H9 (cell line): Measurements from ENCODE around the gene DDX59. TPM values are rescaled to one million over a fixed set of nuclear protein-coding genes. Genes with fewer than 3 reads are reported as not detected.

Experiments used
- DNase-seq: peaks from one replicate; pipeline ENCODE4 v3.0.0-alpha.2; 2017
- H2AFZ ChIP-seq: one replicate; pipeline ENCODE4 v1.6.1; 2013; ENCODE audit warnings: mild to moderate bottlenecking, low read length, control low read depth, moderate library complexity
- H2AK5ac ChIP-seq: 2 replicates; pipeline ENCODE4 v1.6.1; 2013; ENCODE audit warnings: low read length, control low read depth, mixed read lengths; ENCODE audit not compliant: insufficient read length
- H2BK120ac ChIP-seq: one replicate; pipeline ENCODE4 v1.6.1; 2013; ENCODE audit warnings: low read depth, mild to moderate bottlenecking, low read length, control low read depth, inconsistent platforms; ENCODE audit not compliant: poor library complexity, severe bottlenecking
- H2BK12ac ChIP-seq: 2 replicates; pipeline ENCODE4 v1.6.1; 2013; ENCODE audit warnings: low read length, control low read depth, mixed read lengths, low read depth; ENCODE audit not compliant: insufficient read length
- H2BK15ac ChIP-seq: 2 replicates; pipeline ENCODE4 v1.6.1; 2013; ENCODE audit warnings: low read depth, low read length, control low read depth
- H2BK20ac ChIP-seq: one replicate; pipeline ENCODE4 v1.6.1; 2013; ENCODE audit warnings: low read depth, mild to moderate bottlenecking, low read length, control low read depth, inconsistent platforms; ENCODE audit not compliant: poor library complexity, severe bottlenecking
- H2BK5ac ChIP-seq: 2 replicates; pipeline ENCODE4 v1.6.1; 2013; ENCODE audit warnings: low read length, control low read depth, mixed read lengths; ENCODE audit not compliant: insufficient read length
- H3K14ac ChIP-seq: 2 replicates; pipeline ENCODE4 v1.6.1; 2013; ENCODE audit warnings: low read length, control low read depth; ENCODE audit not compliant: insufficient read depth
- H3K18ac ChIP-seq: 2 replicates; pipeline ENCODE4 v1.6.1; 2013; ENCODE audit warnings: low read depth, mild to moderate bottlenecking, mixed read lengths, low read length, control low read depth; ENCODE audit not compliant: insufficient read length
- H3K23ac ChIP-seq: 2 replicates; pipeline ENCODE4 v1.6.1; 2013; ENCODE audit warnings: low read length, control low read depth, mixed read lengths, low read depth; ENCODE audit not compliant: insufficient read length
- H3K23me2 ChIP-seq: 2 replicates; pipeline ENCODE4 v1.6.1; 2013; ENCODE audit warnings: low read depth, mild to moderate bottlenecking, mixed read lengths, low read length, control low read depth; ENCODE audit not compliant: insufficient read length, poor library complexity, severe bottlenecking
- H3K27ac ChIP-seq: 2 replicates; pipeline ENCODE4 v1.5.1; 2013; ENCODE audit warnings: low read length, control low read depth, mixed read lengths, low read depth; ENCODE audit not compliant: insufficient read length
- H3K27me3 ChIP-seq: 2 replicates; pipeline ENCODE4 v1.6.1; 2013; ENCODE audit warnings: low read length, control low read depth, inconsistent platforms; ENCODE audit not compliant: insufficient read depth
- H3K4ac ChIP-seq: 2 replicates; pipeline ENCODE4 v1.6.1; 2013; ENCODE audit warnings: low read depth, mild to moderate bottlenecking, control low read depth, inconsistent platforms, low read length, moderate library complexity
- H3K4me1 ChIP-seq: 2 replicates; pipeline ENCODE4 v1.6.1; 2013; ENCODE audit warnings: low read length, control low read depth, inconsistent platforms; ENCODE audit not compliant: insufficient read depth
- H3K4me2 ChIP-seq: 2 replicates; pipeline ENCODE4 v1.6.1; 2013; ENCODE audit warnings: low read length, control low read depth, mixed read lengths; ENCODE audit not compliant: insufficient read length, insufficient read depth
- H3K56ac ChIP-seq: 2 replicates; pipeline ENCODE4 v1.6.1; 2013; ENCODE audit warnings: low read depth, mild to moderate bottlenecking, mixed read lengths, low read length, control low read depth; ENCODE audit not compliant: insufficient read length
- H3K79me1 ChIP-seq: 2 replicates; pipeline ENCODE4 v1.6.1; 2013; ENCODE audit warnings: low read depth, mild to moderate bottlenecking, moderate library complexity, low read length, control low read depth, inconsistent platforms; ENCODE audit not compliant: insufficient read depth, poor library complexity, severe bottlenecking
- H3K79me2 ChIP-seq: 2 replicates; pipeline ENCODE4 v1.6.1; 2013; ENCODE audit warnings: low read length, control low read depth, inconsistent platforms; ENCODE audit not compliant: insufficient read depth
- H3K9ac ChIP-seq: 2 replicates; pipeline ENCODE4 v1.6.1; 2013; ENCODE audit warnings: low read length, control low read depth, mixed read lengths; ENCODE audit not compliant: insufficient read length; ENCODE audit errors: extremely low read depth
- H3K9me3 ChIP-seq: one replicate; pipeline ENCODE4 v1.6.1; 2013; ENCODE audit warnings: low read depth, low read length, inconsistent platforms; ENCODE audit not compliant: control insufficient read depth
- H3T11ph ChIP-seq: one replicate; pipeline ENCODE4 v1.6.1; 2013; ENCODE audit warnings: mild to moderate bottlenecking, low read length, control low read depth, inconsistent platforms
- H4K20me1 ChIP-seq: one replicate; pipeline ENCODE4 v1.6.1; 2013; ENCODE audit not compliant: control insufficient read depth, insufficient read length, insufficient read depth
- H4K5ac ChIP-seq: 2 replicates; pipeline ENCODE4 v1.6.1; 2013; ENCODE audit warnings: low read depth, mild to moderate bottlenecking, mixed read lengths, low read length, control low read depth; ENCODE audit not compliant: insufficient read length
- H4K8ac ChIP-seq: replicated peaks from 2 replicates; pipeline ENCODE4 v1.6.1; 2013; ENCODE audit warnings: low read length, control low read depth, mixed read lengths, low read depth; ENCODE audit not compliant: insufficient read length
- H4K91ac ChIP-seq: 2 replicates; pipeline ENCODE4 v1.6.1; 2013; ENCODE audit warnings: low read depth, mild to moderate bottlenecking, moderate library complexity, mixed read lengths, low read length, control low read depth; ENCODE audit not compliant: insufficient read length
- H3K27ac Mint-ChIP-seq, 3 experiments: 2 replicates in 2 of 3; 3 replicates in 1 of 3; pipeline ENCODE4 v1.8.0; 2020 to 2021; ENCODE audit warnings: mixed read lengths in 3 of 3, mild to moderate bottlenecking in 1 of 3, moderate library complexity in 1 of 3
- H3K27me3 Mint-ChIP-seq: 2 replicates; pipeline ENCODE4 v1.8.0; 2021; ENCODE audit warnings: low read depth, mild to moderate bottlenecking, moderate library complexity, mixed read lengths
- H3K36me3 Mint-ChIP-seq, 3 experiments: 2 replicates in 2 of 3; 3 replicates in 1 of 3; pipeline ENCODE4 v1.8.0; 2020 to 2021; ENCODE audit warnings: low read depth in 3 of 3, mixed read lengths in 3 of 3; ENCODE audit not compliant: insufficient read depth in 1 of 3
- H3K4me1 Mint-ChIP-seq, 2 experiments: 2 replicates each; pipeline ENCODE4 v1.8.0; 2020; ENCODE audit warnings: mixed read lengths in 2 of 2
- H3K4me3 Mint-ChIP-seq, 2 experiments: 2 replicates in 1 of 2; 3 replicates in 1 of 2; pipeline ENCODE4 v1.8.0; 2020 to 2021; ENCODE audit warnings: mild to moderate bottlenecking in 2 of 2, mixed read lengths in 2 of 2, moderate library complexity in 1 of 2
- H3K9me3 Mint-ChIP-seq, 2 experiments: 2 replicates in 1 of 2; 3 replicates in 1 of 2; pipeline ENCODE4 v1.8.0; 2020; ENCODE audit warnings: mild to moderate bottlenecking in 2 of 2, mixed read lengths in 2 of 2, moderate library complexity in 1 of 2
- CTCF ChIP-seq: fragments of 200-600 bp; sonication (generic); conservative IDR thresholded peaks from 3 replicates; pipeline ENCODE4 v1.8.0; 2021; ENCODE audit warnings: antibody characterized with exemption, mild to moderate bottlenecking
- WGBS: extraction: QIAGEN DNeasy Blood & Tissue Kit; methylation state at CpG from one replicate; pipeline ENCODE4 v1.1.7; 2013; ENCODE audit warnings: missing lambda C conversion rate, low lambda C conversion rate, mixed read lengths; ENCODE audit not compliant: insufficient read length; ENCODE audit errors: extremely low coverage; 5-methylcytosine and 5-hydroxymethylcytosine counted together
- total RNA-seq: library from RNA; stranded (reverse); gene quantifications from 2 replicates; pipeline ENCODE4 v1.2.1, GENCODE V29; 2021

Gene DDX59
- total RNA-seq, 1 experiment from 2014 or later: 14.0 TPM

GRCh38 chr1:200628223-200628881 is 41.4 kb downstream of the DDX59 start:
- H3K4me1 ChIP-seq: peaks cover 6% of the 10 kb centered on the region
- no peak overlapping the region for H2AFZ ChIP-seq
- no peak overlapping the region for H3K56ac ChIP-seq
- H3K27me3 Mint-ChIP-seq: no peaks in the 10 kb centered on the region; the same call in 1 of the 2 replicates
- H3T11ph ChIP-seq: no peak overlapping the region
- H2BK15ac ChIP-seq: no peak overlapping the region
- H3K79me2 ChIP-seq: no peaks in the 10 kb centered on the region
- no peaks in the 10 kb centered on the region for H3K27me3 ChIP-seq
- H4K5ac ChIP-seq: no peak overlapping the region
- no peak overlapping the region for H2BK120ac ChIP-seq
- H3K23ac ChIP-seq: no peak overlapping the region
- no peak for TF ChIP-seq CTCF
- H2AK5ac ChIP-seq: no peak overlapping the region
- no peak overlapping the region for H3K27ac Mint-ChIP-seq
- no peak overlapping the region for H2BK5ac ChIP-seq
- no peak overlapping the region for H3K4me3 Mint-ChIP-seq
- no peak overlapping the region for H4K8ac ChIP-seq
- no CpG with 5 or more reads among the region's 7 CpGs for WGBS
- H3K9ac ChIP-seq: no peak overlapping the region
- H3K4me1 Mint-ChIP-seq: peaks cover 7 to 12% of the 10 kb centered on the region in 2 experiments
- no peak overlapping the region for H4K91ac ChIP-seq
- H3K4ac ChIP-seq: no peak overlapping the region
- no peaks in the 10 kb centered on the region for H4K20me1 ChIP-seq
- no peak overlapping the region for H2BK20ac ChIP-seq
- H3K36me3 Mint-ChIP-seq: no peaks in the 10 kb centered on the region
- H3K9me3 Mint-ChIP-seq: no peaks in the 10 kb centered on the region
- H3K4me2 ChIP-seq: no peak overlapping the region
- H2BK12ac ChIP-seq: no peak overlapping the region
- H3K23me2 ChIP-seq: no peaks in the 10 kb centered on the region
- no peak overlapping the region for H3K14ac ChIP-seq
- H3K27ac ChIP-seq: no peak overlapping the region
- DNase-seq: no peak
- H3K79me1 ChIP-seq: no peaks in the 10 kb centered on the region
- H3K9me3 ChIP-seq: no peaks in the 10 kb centered on the region
- H3K18ac ChIP-seq: no peak overlapping the region
